HL-60 (cell line): Measurements from ENCODE around the gene SCMH1.

ENCODE experiments used
- GABPA ChIP-seq: IDR thresholded peaks from 2 replicates; pipeline ENCODE4 v1.6.1; 2012; ENCODE audit warnings: low read depth
- POLR2AphosphoS5 ChIP-seq: IDR thresholded peaks from 2 replicates; pipeline ENCODE4 v1.6.1; 2012; ENCODE audit warnings: low read depth
- REST ChIP-seq: IDR thresholded peaks from 2 replicates; pipeline ENCODE4 v1.6.1; 2012; ENCODE audit warnings: low read depth; ENCODE audit not compliant: insufficient replicate concordance
- TF ChIP-seq, protein P1 (sequence below): IDR thresholded peaks from one replicate; pipeline ENCODE4 v1.5.1; 2011; ENCODE audit warnings: low read length, control low read depth, inconsistent platforms; ENCODE audit not compliant: insufficient read depth

DNA sequence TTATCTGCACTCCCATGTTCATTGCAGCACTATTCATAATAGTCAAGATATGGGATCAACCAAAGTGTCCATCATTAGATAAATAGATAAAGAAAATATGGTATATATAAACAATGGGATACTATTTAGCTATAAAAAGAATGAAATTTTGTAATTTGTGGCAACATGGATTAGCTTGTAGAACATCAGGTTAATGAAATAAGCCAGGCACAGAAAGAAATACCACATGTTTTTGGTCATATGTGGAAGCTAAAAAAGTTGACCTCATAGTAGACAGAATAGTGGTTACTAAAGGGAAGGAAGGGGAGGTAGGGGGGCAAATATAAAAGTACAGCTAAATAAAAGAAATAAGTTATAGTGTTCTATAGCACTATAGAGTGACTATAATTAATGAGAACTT lies 68.5 kb downstream of the SCMH1 start:
- TF ChIP-seq, protein P1, sequence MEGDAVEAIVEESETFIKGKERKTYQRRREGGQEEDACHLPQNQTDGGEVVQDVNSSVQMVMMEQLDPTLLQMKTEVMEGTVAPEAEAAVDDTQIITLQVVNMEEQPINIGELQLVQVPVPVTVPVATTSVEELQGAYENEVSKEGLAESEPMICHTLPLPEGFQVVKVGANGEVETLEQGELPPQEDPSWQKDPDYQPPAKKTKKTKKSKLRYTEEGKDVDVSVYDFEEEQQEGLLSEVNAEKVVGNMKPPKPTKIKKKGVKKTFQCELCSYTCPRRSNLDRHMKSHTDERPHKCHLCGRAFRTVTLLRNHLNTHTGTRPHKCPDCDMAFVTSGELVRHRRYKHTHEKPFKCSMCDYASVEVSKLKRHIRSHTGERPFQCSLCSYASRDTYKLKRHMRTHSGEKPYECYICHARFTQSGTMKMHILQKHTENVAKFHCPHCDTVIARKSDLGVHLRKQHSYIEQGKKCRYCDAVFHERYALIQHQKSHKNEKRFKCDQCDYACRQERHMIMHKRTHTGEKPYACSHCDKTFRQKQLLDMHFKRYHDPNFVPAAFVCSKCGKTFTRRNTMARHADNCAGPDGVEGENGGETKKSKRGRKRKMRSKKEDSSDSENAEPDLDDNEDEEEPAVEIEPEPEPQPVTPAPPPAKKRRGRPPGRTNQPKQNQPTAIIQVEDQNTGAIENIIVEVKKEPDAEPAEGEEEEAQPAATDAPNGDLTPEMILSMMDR = no peak
- TF ChIP-seq POLR2AphosphoS5 (no peak), GABPA (no peak), REST (no peak)
